ENCODE results near the gene PACRG. TPM values are rescaled to one million over a fixed set of nuclear protein-coding genes. Genes with fewer than 3 reads are reported as not detected.

The PACRG gene
- total RNA-seq, 1 experiment from 2014 or later = 0.59 TPM

- no peaks in the 10 kb centered on the region for H3K9me3 ChIP-seq (ENCODE audit: control insufficient read depth, insufficient read depth, low read depth, low read length)
- CTCF ChIA-PET = no interaction called here
- intact Hi-C loops (cut with micrococcal nuclease; ENCODE audit: unreplicated experiment) = no loop called here
- POLR2A ChIA-PET = no interaction called here
- H3K4me1 ChIP-seq (ENCODE audit: control insufficient read depth, insufficient read depth, low read length) = peaks cover 4% of the 10 kb centered on the region; the same call in 1 of the 2 replicates
- no peak overlapping the region for H3K27ac ChIP-seq (ENCODE audit: low read length)
- no peaks in the 10 kb centered on the region for H3K36me3 ChIP-seq (ENCODE audit: control insufficient read depth, insufficient read depth, low read length)
- BruUV-seq (replicated peaks) = no TSS peak
- in situ Hi-C loops (cut with HindIII; ENCODE audit: low pct_unique_long_range_greater_than_20kb, low sequenced_read_pairs) = no loop called here
- DNase-seq (ENCODE audit: low read depth, low spot score) (no peak), ATAC-seq (no peak)
- H3K4me3 ChIP-seq (ENCODE audit: low read depth in 2 of 2, low read length in 2 of 2) = no peak overlapping the region
- no peaks in the 10 kb centered on the region for H3K27me3 ChIP-seq (ENCODE audit: control insufficient read depth, insufficient read depth, low read length)
- no peak for TF ChIP-seq SIN3A (IDR thresholded peaks at IDR 0.05; ENCODE audit: borderline replicate concordance, insufficient read depth, low read depth, low read length)
- TF ChIP-seq, protein P1, sequence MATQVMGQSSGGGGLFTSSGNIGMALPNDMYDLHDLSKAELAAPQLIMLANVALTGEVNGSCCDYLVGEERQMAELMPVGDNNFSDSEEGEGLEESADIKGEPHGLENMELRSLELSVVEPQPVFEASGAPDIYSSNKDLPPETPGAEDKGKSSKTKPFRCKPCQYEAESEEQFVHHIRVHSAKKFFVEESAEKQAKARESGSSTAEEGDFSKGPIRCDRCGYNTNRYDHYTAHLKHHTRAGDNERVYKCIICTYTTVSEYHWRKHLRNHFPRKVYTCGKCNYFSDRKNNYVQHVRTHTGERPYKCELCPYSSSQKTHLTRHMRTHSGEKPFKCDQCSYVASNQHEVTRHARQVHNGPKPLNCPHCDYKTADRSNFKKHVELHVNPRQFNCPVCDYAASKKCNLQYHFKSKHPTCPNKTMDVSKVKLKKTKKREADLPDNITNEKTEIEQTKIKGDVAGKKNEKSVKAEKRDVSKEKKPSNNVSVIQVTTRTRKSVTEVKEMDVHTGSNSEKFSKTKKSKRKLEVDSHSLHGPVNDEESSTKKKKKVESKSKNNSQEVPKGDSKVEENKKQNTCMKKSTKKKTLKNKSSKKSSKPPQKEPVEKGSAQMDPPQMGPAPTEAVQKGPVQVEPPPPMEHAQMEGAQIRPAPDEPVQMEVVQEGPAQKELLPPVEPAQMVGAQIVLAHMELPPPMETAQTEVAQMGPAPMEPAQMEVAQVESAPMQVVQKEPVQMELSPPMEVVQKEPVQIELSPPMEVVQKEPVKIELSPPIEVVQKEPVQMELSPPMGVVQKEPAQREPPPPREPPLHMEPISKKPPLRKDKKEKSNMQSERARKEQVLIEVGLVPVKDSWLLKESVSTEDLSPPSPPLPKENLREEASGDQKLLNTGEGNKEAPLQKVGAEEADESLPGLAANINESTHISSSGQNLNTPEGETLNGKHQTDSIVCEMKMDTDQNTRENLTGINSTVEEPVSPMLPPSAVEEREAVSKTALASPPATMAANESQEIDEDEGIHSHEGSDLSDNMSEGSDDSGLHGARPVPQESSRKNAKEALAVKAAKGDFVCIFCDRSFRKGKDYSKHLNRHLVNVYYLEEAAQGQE (IDR thresholded peaks at IDR 0.05; ENCODE audit: insufficient read depth in 1 of 2, low read depth in 2 of 2, low read length in 1 of 2) = no peak
- TF ChIP-seq CTCF (IDR thresholded peaks at IDR 0.05) = no peak
- TF ChIP-seq POLR2AphosphoS5 (IDR thresholded peaks at IDR 0.05; ENCODE audit: low read depth, low read length) = no peak
- no peak for TF ChIP-seq TCF7L2 (IDR thresholded peaks at IDR 0.05; ENCODE audit: low read depth, low read length)
Measured at GRCh38 chr6:162722226-162722625, 5.5 kb upstream of the PACRG start.

DNA sequence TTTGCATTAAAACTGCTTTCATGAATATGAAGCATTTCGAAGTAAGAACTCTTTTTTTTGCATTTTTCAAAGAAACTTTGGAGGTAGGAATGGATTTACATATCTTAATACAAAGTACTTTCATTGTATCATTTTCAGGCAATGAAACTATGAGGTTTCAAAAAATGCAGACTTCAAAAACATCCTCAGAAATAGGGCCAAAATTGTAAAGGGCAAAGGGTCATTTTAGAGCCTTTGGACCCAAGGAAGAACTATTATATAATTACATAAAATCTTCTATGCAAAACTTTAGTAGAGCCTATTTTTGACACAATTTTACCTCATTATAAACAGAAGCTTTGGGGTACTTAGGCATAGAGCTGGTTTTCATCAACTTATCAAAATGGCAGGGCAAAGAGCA is 5.1 kb upstream of the PACRG start:
- H3K27ac ChIP-seq (ENCODE audit: low read length) = no peak overlapping the region
- no peak for DNase-seq (ENCODE audit: low read depth, low spot score)
- POLR2A ChIA-PET = no interaction called here
- no peaks in the 10 kb centered on the region for H3K36me3 ChIP-seq (ENCODE audit: control insufficient read depth, insufficient read depth, low read length)
- intact Hi-C loops (cut with micrococcal nuclease; ENCODE audit: unreplicated experiment) = no loop called here
- no peaks in the 10 kb centered on the region for H3K27me3 ChIP-seq (ENCODE audit: control insufficient read depth, insufficient read depth, low read length)
- TF ChIP-seq SIN3A (IDR thresholded peaks at IDR 0.05; ENCODE audit: borderline replicate concordance, insufficient read depth, low read depth, low read length) (no peak), POLR2AphosphoS5 (IDR thresholded peaks at IDR 0.05; ENCODE audit: low read depth, low read length) (no peak), CTCF (IDR thresholded peaks at IDR 0.05) (no peak), TCF7L2 (IDR thresholded peaks at IDR 0.05; ENCODE audit: low read depth, low read length) (no peak)
- TF ChIP-seq, protein P1 (IDR thresholded peaks at IDR 0.05; ENCODE audit: insufficient read depth in 1 of 2, low read depth in 2 of 2, low read length in 1 of 2) = no peak
- BruUV-seq (replicated peaks) = no TSS peak
- peaks cover 4% of the 10 kb centered on the region; the same call in 1 of the 2 replicates for H3K4me1 ChIP-seq (ENCODE audit: control insufficient read depth, insufficient read depth, low read length)
- H3K4me3 ChIP-seq (ENCODE audit: low read depth in 2 of 2, low read length in 2 of 2) = no peak overlapping the region
- in situ Hi-C loops (cut with HindIII; ENCODE audit: low pct_unique_long_range_greater_than_20kb, low sequenced_read_pairs) = no loop called here
- CTCF ChIA-PET = no interaction called here
- no peaks in the 10 kb centered on the region for H3K9me3 ChIP-seq (ENCODE audit: control insufficient read depth, insufficient read depth, low read depth, low read length)
- ATAC-seq = no peak
